IPS-11a (cell line): ENCODE measurements around the gene CDK6.

Source experiments
- H3K4me3 ChIP-seq: one replicate; pipeline ENCODE4 v1.5.1; 2013; ENCODE audit warnings: low read depth, low read length, control low read depth

The CDK6 gene

GRCh38 chr7:92714767-92715166, 121.6 kb downstream of the CDK6 start:
- H3K4me3 ChIP-seq: no peak overlapping the region

- no peak overlapping the region for H3K4me3 ChIP-seq
Measured at GRCh38 chr7:92714280-92714679, 122.1 kb downstream of the CDK6 start.

- no peak overlapping the region for H3K4me3 ChIP-seq
Measured at GRCh38 chr7:92709912-92710311, 126.5 kb downstream of the CDK6 start.

GRCh38 chr7:92709150-92709549, 127.2 kb downstream of the CDK6 start:
- H3K4me3 ChIP-seq: no peak overlapping the region

GRCh38 chr7:92708111-92709042, 128.0 kb downstream of the CDK6 start:
- no peak overlapping the region for H3K4me3 ChIP-seq

- no peak overlapping the region for H3K4me3 ChIP-seq
Measured at GRCh38 chr7:92707435-92707834, 128.9 kb downstream of the CDK6 start.

GRCh38 chr7:92706563-92706962, 129.8 kb downstream of the CDK6 start:
- H3K4me3 ChIP-seq: no peak overlapping the region

- no peak overlapping the region for H3K4me3 ChIP-seq
Measured at GRCh38 chr7:92705831-92706230, 130.5 kb downstream of the CDK6 start.

GRCh38 chr7:92704858-92705257, 131.5 kb downstream of the CDK6 start:
- no peak overlapping the region for H3K4me3 ChIP-seq

GRCh38 chr7:92702535-92702934, 133.8 kb downstream of the CDK6 start:
- no peak overlapping the region for H3K4me3 ChIP-seq

- H3K4me3 ChIP-seq: no peak overlapping the region
Measured at GRCh38 chr7:92699966-92700514, 136.3 kb downstream of the CDK6 start.

GRCh38 chr7:92699560-92699959, 136.8 kb downstream of the CDK6 start:
- no peak overlapping the region for H3K4me3 ChIP-seq

- H3K4me3 ChIP-seq: no peak overlapping the region
Measured at GRCh38 chr7:92698237-92698841, 138.0 kb downstream of the CDK6 start.

- no peak overlapping the region for H3K4me3 ChIP-seq
Measured at GRCh38 chr7:92697414-92697813, 139.0 kb downstream of the CDK6 start.

GRCh38 chr7:92697012-92697411, 139.4 kb downstream of the CDK6 start:
- H3K4me3 ChIP-seq: no peak overlapping the region

- H3K4me3 ChIP-seq: no peak overlapping the region
Measured at GRCh38 chr7:92696584-92696983, 139.8 kb downstream of the CDK6 start.

GRCh38 chr7:92695308-92696261, 140.8 kb downstream of the CDK6 start:
- no peak overlapping the region for H3K4me3 ChIP-seq

- H3K4me3 ChIP-seq: no peak overlapping the region
Measured at GRCh38 chr7:92694211-92694610, 142.2 kb downstream of the CDK6 start.

- no peak overlapping the region for H3K4me3 ChIP-seq
Measured at GRCh38 chr7:92693519-92693918, 142.9 kb downstream of the CDK6 start.

- H3K4me3 ChIP-seq: no peak overlapping the region
Measured at GRCh38 chr7:92691578-92691977, 144.8 kb downstream of the CDK6 start.
